ENCODE data around the gene BLID. TPM values are rescaled to one million over a fixed set of nuclear protein-coding genes. Genes with fewer than 3 reads are reported as not detected.

BLID gene
- total RNA-seq, 1 experiment from 2014 or later, result not detected

DNA sequence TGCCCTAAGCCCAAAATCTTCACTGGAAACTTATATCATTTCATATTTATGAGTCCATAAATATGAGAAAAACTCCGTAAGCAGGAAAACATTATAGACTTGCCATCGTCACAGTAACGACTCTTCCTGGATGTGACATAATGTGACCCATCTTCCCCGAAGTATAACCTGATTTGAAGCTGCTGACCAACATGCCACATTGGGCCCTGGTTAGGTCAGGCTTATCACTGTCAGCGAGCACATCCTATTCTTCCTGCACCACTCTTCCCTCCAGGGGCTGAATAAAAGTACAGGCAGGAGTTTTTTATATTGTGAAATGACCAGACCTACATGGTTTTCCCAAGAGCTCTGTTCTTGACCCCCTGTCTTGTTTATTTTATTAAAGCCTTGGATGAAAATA lies 12.1 kb upstream of the BLID start:
- H2BK15ac ChIP-seq (ENCODE audit: low read depth, low read length), result no peak overlapping the region
- no peak overlapping the region for H3K23ac ChIP-seq (ENCODE audit: insufficient read length, low read depth, low read length)
- H3K4me1 ChIP-seq (ENCODE audit: insufficient read depth, low read length), result no peaks in the 10 kb centered on the region
- Mint-ChIP-seq H3K36me3 (ENCODE audit: insufficient read depth in 1 of 3, low read depth in 3 of 3) (no peaks in the 10 kb centered on the region), H3K27ac (no peak overlapping the region), H3K27me3 (ENCODE audit: low read depth) (peaks cover 20% of the 10 kb centered on the region), H3K9me3 (no peaks in the 10 kb centered on the region), H3K4me3 (no peak overlapping the region), H3K4me1 (peaks cover 3 to 11% of the 10 kb centered on the region in 2 experiments)
- H2BK20ac ChIP-seq (ENCODE audit: low read depth, low read length, poor library complexity, severe bottlenecking), result no peak overlapping the region
- no peaks in the 10 kb centered on the region for H4K20me1 ChIP-seq (ENCODE audit: control insufficient read depth, insufficient read depth, insufficient read length)
- no peak overlapping the region for H3K4ac ChIP-seq (ENCODE audit: low read depth, low read length)
- H3K27ac ChIP-seq (ENCODE audit: insufficient read length, low read depth, low read length), result no peak overlapping the region
- TF ChIP-seq, protein P1, sequence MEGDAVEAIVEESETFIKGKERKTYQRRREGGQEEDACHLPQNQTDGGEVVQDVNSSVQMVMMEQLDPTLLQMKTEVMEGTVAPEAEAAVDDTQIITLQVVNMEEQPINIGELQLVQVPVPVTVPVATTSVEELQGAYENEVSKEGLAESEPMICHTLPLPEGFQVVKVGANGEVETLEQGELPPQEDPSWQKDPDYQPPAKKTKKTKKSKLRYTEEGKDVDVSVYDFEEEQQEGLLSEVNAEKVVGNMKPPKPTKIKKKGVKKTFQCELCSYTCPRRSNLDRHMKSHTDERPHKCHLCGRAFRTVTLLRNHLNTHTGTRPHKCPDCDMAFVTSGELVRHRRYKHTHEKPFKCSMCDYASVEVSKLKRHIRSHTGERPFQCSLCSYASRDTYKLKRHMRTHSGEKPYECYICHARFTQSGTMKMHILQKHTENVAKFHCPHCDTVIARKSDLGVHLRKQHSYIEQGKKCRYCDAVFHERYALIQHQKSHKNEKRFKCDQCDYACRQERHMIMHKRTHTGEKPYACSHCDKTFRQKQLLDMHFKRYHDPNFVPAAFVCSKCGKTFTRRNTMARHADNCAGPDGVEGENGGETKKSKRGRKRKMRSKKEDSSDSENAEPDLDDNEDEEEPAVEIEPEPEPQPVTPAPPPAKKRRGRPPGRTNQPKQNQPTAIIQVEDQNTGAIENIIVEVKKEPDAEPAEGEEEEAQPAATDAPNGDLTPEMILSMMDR (conservative IDR thresholded peaks at IDR 0.05), result no peak
- no peak overlapping the region for H3K18ac ChIP-seq (ENCODE audit: insufficient read length, low read depth, low read length)
- H3K56ac ChIP-seq (ENCODE audit: insufficient read length, low read depth, low read length), result no peak overlapping the region
- no peaks in the 10 kb centered on the region for H3K23me2 ChIP-seq (ENCODE audit: insufficient read length, low read depth, low read length, poor library complexity, severe bottlenecking)
- no peak for DNase-seq
- no peak overlapping the region for H4K8ac ChIP-seq (replicated peaks; ENCODE audit: insufficient read length, low read depth, low read length)
- no peak overlapping the region for H3T11ph ChIP-seq (ENCODE audit: low read length)
- H3K4me2 ChIP-seq (ENCODE audit: insufficient read depth, insufficient read length, low read length), result no peak overlapping the region
- H4K91ac ChIP-seq (ENCODE audit: insufficient read length, low read depth, low read length), result no peak overlapping the region
- no peak overlapping the region for H3K9ac ChIP-seq (ENCODE audit: extremely low read depth, insufficient read length, low read length)
- no peak overlapping the region for H2BK120ac ChIP-seq (ENCODE audit: low read depth, low read length, poor library complexity, severe bottlenecking)
- WGBS (ENCODE audit: extremely low coverage, insufficient read length, low lambda C conversion rate), result no CpG with 5 or more reads among the region's 5 CpGs
- no peak overlapping the region for H3K14ac ChIP-seq (ENCODE audit: insufficient read depth, low read length)
- H3K27me3 ChIP-seq (ENCODE audit: insufficient read depth, low read length), result no peaks in the 10 kb centered on the region
- no peak overlapping the region for H2BK5ac ChIP-seq (ENCODE audit: insufficient read length, low read length)
- H2BK12ac ChIP-seq (ENCODE audit: insufficient read length, low read depth, low read length), result no peak overlapping the region
- no peaks in the 10 kb centered on the region for H3K79me1 ChIP-seq (ENCODE audit: insufficient read depth, low read depth, low read length, poor library complexity, severe bottlenecking)
- H2AK5ac ChIP-seq (ENCODE audit: insufficient read length, low read length), result no peak overlapping the region
- H3K9me3 ChIP-seq (ENCODE audit: control insufficient read depth, low read depth, low read length), result no peaks in the 10 kb centered on the region
- H3K79me2 ChIP-seq (ENCODE audit: insufficient read depth, low read length), result no peaks in the 10 kb centered on the region
- no peak overlapping the region for H2AFZ ChIP-seq (ENCODE audit: low read length)
- H4K5ac ChIP-seq (ENCODE audit: insufficient read length, low read depth, low read length), result no peak overlapping the region
